D721Med (cell line): ENCODE data around the gene ADM.

Experiments used
- DNase-seq: peaks from one replicate; pipeline ENCODE4 v3.0.0; 2011; ENCODE audit warnings: low spot score; ENCODE audit not compliant: insufficient read length
- FAIRE-seq: peaks from 2 replicates; lab custom pipeline; 2011; peaks lifted over from hg19 to GRCh38; lab: Jason Lieb, UNC
- TF ChIP-seq, protein P1 (sequence below): IDR thresholded peaks from 2 replicates; pipeline ENCODE4 v1.5.1; 2012; ENCODE audit warnings: mild to moderate bottlenecking, control low read depth; ENCODE audit not compliant: insufficient read depth; ENCODE audit errors: missing control alignments

ADM gene

DNA sequence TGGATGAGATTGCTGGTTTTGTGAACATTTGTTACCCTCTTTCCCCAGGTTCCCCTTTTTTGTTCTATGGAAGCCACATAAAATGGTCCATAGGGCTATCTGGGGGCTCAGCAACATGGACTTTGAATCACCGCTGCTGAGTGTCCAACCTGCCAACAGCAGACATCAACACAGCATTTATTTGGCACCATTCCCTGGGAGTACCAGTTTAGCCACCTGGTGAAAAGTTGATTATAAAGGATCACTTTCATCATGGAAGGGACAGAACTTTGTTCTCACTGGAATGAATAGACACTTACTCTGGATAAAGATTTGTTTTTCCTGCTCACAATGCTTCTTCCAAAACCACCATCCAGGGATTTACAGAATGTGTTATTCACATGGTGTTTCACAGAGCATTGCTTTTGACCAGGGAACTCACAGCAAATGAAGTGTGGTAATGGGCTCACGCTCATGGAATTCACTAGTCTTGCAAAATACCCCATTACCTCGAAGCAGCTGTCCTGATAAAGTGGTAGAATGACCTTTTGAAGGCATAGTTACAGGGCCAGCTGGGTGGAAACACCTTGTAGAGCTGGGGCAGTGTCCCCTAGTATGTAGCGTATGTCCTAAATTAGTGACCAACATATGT is 43.9 kb downstream of the ADM start:
- TF ChIP-seq, protein P1, sequence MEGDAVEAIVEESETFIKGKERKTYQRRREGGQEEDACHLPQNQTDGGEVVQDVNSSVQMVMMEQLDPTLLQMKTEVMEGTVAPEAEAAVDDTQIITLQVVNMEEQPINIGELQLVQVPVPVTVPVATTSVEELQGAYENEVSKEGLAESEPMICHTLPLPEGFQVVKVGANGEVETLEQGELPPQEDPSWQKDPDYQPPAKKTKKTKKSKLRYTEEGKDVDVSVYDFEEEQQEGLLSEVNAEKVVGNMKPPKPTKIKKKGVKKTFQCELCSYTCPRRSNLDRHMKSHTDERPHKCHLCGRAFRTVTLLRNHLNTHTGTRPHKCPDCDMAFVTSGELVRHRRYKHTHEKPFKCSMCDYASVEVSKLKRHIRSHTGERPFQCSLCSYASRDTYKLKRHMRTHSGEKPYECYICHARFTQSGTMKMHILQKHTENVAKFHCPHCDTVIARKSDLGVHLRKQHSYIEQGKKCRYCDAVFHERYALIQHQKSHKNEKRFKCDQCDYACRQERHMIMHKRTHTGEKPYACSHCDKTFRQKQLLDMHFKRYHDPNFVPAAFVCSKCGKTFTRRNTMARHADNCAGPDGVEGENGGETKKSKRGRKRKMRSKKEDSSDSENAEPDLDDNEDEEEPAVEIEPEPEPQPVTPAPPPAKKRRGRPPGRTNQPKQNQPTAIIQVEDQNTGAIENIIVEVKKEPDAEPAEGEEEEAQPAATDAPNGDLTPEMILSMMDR = no peak
- FAIRE-seq = no peak
- no peak for DNase-seq

DNA sequence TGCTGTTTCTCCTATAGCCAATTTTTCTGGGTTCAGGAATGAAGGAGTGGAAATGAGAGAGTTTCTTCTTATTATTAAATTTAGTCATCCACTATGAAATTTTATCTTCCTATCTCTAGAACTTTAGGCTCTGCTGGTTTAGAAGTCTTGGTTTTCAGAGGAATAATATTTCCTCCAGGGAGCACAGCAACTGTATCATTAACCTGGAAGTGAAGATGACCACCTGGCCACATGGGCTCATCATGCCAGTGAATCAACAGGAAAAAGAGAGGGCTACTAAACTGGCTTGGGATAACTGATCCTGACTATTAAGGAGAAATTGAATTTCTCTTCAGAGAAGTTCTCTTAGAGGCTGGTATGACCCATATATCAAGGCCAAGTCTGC is 44.4 kb downstream of the ADM start:
- TF ChIP-seq, protein P1 = no peak
- DNase-seq (no peak), FAIRE-seq (no peak)

DNA sequence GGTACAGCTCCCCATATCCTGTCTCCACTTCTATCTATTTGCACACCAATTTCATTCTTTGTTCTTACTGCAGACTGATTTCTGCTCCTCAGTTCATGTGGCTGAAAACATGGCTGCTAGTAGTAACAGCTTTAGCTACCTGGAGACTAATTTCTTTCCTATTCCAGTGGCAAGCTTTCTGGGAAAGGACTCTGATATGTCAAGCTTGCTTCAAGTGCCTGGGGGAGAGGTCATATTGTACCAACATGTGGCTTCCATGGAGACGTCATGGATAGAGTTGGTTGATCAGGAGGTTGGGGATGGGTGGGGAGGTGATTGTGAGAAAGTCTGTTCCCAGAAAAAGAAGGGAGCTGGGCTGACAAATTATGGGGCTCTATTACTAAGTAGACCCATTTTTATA is 44.9 kb downstream of the ADM start:
- DNase-seq = no peak
- no peak for FAIRE-seq
- TF ChIP-seq, protein P1 = no peak

DNA sequence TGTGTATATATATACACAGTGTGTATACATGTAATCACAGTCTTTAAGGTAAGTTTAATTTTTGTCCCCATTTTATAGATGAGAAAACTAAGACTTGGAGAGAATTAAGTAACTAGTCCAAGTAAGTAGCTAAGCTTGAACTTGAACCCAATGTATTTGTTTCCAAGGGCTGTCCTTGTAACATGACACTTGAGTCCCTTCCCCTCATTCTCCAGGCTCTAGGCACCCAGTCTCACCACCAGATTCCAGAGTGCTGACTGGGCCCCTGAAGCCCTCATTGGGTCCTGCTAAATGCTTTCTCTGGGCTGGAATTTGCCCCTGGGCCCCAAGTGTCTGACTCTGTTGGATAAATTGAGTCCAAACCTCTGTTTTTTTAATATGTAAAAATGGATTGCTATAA is 45.5 kb downstream of the ADM start:
- DNase-seq (no peak), FAIRE-seq (no peak)
- TF ChIP-seq, protein P1 = no peak

DNA sequence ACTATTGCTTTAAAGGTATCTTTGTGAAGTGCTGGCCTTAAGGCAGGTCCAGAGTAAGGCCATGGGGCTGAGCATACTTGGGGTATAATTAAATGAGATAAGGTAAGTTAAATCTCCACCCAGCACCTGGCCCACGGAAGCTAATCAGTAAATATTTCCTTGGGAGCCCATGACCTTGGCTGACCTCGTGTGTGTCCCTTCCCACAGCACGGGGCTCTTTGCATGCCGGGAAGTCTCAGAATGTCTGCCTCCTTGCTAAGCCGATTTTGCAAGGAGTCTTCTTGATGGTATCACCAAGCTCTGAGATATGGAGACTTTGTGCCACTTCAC is 46.5 kb downstream of the ADM start:
- no peak for DNase-seq

DNA sequence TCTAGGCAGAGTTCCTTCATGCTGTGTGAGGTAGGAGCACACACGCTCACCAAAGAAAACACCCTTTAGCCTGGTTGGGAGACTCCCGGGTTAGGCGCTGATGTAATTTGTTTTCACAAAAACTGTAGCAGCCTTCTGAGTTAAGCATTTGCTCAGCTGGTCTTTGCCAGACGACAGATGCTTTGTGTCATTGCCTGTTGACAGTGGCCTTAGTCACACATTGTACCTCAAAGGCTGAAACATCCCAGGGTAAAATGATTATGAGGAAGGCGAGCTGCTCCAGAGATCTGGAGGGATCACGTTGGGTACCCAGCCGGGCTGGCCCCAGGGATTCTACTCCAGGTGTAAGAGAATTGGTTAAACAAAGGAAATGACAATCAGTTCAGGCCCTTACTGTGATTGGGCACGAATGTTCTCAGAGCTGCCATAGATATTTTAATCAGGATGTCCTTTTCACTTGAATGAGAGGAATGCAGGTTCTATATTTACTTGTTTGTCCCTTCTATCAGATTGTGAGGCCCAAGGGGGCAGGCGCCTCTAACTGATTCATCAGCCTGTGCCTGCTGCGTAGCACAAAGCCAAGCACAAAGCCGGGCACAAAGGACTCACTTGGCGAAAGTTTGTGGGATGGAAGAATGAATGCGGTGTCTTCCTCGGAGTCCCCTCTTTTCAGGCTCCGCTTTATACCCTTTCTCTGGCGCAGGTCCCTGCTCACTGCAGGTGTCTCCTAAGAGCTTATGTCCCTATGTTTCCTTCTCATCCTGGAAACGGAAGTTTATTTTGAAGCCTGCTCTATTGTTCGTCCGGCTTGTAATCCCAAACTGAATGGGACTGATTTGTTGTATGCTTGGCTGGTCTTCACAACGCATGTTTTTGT is 47.1 kb downstream of the ADM start:
- FAIRE-seq (no peak), DNase-seq (no peak)
- TF ChIP-seq, protein P1 = no peak

More for the DNA sequence above, 46.5 kb downstream of the ADM start:
- FAIRE-seq = no peak
- TF ChIP-seq, protein P1 = no peak
